GM21423 (cell line): Measurements from ENCODE around the gene KATNB1.
"Not testable (repeated sequence)": the region's sequence is repeated elsewhere in the genome, so short reads cannot be mapped to it uniquely, and the experiment has no call there.

Experiments
- ATAC-seq: cut with Tn5 transposase; IDR thresholded peaks from one replicate; pipeline ENCODE4 v1.9.1; 2021; ENCODE audit warnings: mild to moderate bottlenecking, moderate library complexity; ENCODE audit not compliant: unreplicated experiment

KATNB1 gene

GRCh38 chr16:57786632-57787518 lies 51.3 kb downstream of the KATNB1 start:
- no peak for ATAC-seq

GRCh38 chr16:57787519-57787905 lies 51.9 kb downstream of the KATNB1 start:
- ATAC-seq: no peak

GRCh38 chr16:57788252-57788841 lies 52.8 kb downstream of the KATNB1 start:
- ATAC-seq: no peak

GRCh38 chr16:57788951-57789350 lies 53.4 kb downstream of the KATNB1 start:
- ATAC-seq: no peak

- ATAC-seq: no peak
Observed at GRCh38 chr16:57791195-57791892, 55.8 kb downstream of the KATNB1 start.

- ATAC-seq: no peak
Observed at GRCh38 chr16:57791893-57792461, 56.4 kb downstream of the KATNB1 start.

GRCh38 chr16:57794849-57795430 lies 59.4 kb downstream of the KATNB1 start:
- ATAC-seq: no peak

- ATAC-seq: no peak
Observed at GRCh38 chr16:57795431-57795878, 59.9 kb downstream of the KATNB1 start.

GRCh38 chr16:57796014-57796413 lies 60.4 kb downstream of the KATNB1 start:
- not testable (repeated sequence) for ATAC-seq

GRCh38 chr16:57797216-57797525 lies 61.6 kb downstream of the KATNB1 start:
- no peak for ATAC-seq

GRCh38 chr16:57797526-57798266 lies 62.1 kb downstream of the KATNB1 start:
- no peak for ATAC-seq

- no peak for ATAC-seq
Observed at GRCh38 chr16:57798267-57798810, 62.8 kb downstream of the KATNB1 start.

GRCh38 chr16:57798953-57799599 lies 63.5 kb downstream of the KATNB1 start:
- ATAC-seq: no peak

GRCh38 chr16:57799600-57800199 lies 64.1 kb downstream of the KATNB1 start:
- no peak for ATAC-seq

GRCh38 chr16:57800200-57801097 lies 64.9 kb downstream of the KATNB1 start:
- no peak for ATAC-seq

GRCh38 chr16:57801098-57801808 lies 65.7 kb downstream of the KATNB1 start:
- no peak for ATAC-seq

- ATAC-seq: no peak
Observed at GRCh38 chr16:57801809-57802340, 66.3 kb downstream of the KATNB1 start.
